Stomach (tissue), 4 donors: ENCODE measurements around the gene NECAB3.

Experiments used
- EP300 ChIP-seq: sonication (generic); formaldehyde crosslinking; IDR thresholded peaks from one replicate; pipeline ENCODE4 v1.6.1; 2017; ENCODE audit warnings: antibody characterized with exemption
- POLR2A ChIP-seq, 4 donors: fragments of 450-650 bp; IDR thresholded peaks; one replicate each; pipeline ENCODE4 v1.6.1; 2016; ENCODE audit warnings: antibody characterized with exemption in 4 of 4, control low read depth in 2 of 4, mild to moderate bottlenecking in 1 of 4, moderate library complexity in 1 of 4
- POLR2AphosphoS5 ChIP-seq, 3 donors: sonication (generic); formaldehyde crosslinking; IDR thresholded peaks; one replicate each; pipeline ENCODE4 v1.6.1; 2016; ENCODE audit warnings: antibody characterized with exemption in 3 of 3
- TF ChIP-seq, protein P1 (sequence below), 7 experiments: fragments of 450-650 bp in 4 of 7; fragments of 200-600 bp in 3 of 7; sonication (generic) in 3 of 7; IDR thresholded peaks; one replicate each; pipeline ENCODE4 v1.5.1; 2016 to 2019; ENCODE audit warnings: antibody characterized with exemption in 7 of 7, control low read depth in 2 of 7, mild to moderate bottlenecking in 1 of 7

DNA sequence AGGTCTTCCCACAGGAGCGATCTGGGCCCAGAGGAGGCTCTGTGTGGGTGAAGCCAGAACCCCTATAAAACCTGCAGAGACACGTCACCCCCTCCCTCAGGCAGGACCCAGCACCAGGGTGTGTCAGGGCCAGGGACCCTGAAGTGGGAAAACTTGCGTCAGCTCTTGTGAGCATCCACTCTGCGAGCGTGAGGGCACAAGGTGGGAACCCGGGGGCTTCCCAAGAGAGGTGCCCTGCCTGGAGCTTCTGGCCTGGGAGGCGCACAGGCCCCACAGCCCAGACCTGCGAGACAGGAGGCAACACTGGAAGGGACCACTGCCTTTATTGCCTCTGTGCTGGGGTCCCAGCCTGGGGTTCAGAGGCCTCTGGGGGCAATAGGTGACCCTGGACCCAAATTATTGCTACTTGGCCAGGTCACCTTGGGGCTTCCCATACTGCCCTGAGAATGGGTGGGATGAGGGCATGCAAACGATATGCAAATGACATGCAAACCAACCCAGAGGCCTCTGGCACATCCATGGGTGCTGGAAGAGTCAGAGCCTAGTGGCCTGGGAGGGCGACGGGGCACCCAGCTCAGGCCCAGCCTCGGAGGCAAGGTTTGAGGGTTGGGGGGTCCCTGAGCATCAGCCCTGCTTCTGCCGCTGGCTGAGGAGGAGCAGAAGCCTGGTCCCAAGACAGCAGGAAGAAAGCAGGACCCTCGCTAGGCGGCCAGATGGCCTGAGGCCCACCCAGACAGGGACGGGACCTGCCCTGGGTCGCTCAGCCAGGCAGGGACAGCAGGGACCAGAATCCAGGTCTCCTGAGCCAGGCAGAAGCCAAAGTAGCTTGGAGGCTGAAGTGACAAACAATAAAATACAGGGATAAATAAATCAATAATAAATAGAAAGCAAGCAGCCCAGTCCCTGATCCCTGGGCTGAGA is 17.2 kb downstream of the NECAB3 start:
- no peak for TF ChIP-seq POLR2AphosphoS5 (IDR thresholded peaks at IDR 0.05)
- TF ChIP-seq EP300 = no peak
- TF ChIP-seq, protein P1, sequence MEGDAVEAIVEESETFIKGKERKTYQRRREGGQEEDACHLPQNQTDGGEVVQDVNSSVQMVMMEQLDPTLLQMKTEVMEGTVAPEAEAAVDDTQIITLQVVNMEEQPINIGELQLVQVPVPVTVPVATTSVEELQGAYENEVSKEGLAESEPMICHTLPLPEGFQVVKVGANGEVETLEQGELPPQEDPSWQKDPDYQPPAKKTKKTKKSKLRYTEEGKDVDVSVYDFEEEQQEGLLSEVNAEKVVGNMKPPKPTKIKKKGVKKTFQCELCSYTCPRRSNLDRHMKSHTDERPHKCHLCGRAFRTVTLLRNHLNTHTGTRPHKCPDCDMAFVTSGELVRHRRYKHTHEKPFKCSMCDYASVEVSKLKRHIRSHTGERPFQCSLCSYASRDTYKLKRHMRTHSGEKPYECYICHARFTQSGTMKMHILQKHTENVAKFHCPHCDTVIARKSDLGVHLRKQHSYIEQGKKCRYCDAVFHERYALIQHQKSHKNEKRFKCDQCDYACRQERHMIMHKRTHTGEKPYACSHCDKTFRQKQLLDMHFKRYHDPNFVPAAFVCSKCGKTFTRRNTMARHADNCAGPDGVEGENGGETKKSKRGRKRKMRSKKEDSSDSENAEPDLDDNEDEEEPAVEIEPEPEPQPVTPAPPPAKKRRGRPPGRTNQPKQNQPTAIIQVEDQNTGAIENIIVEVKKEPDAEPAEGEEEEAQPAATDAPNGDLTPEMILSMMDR (IDR thresholded peaks at IDR 0.05) = no peak
- TF ChIP-seq POLR2A (IDR thresholded peaks at IDR 0.05) = no peak
